Measurements from ENCODE around the gene LEMD3. TPM values are rescaled to one million over a fixed set of nuclear protein-coding genes. Genes with fewer than 3 reads are reported as not detected.
A peak's percentile ranks its signal among the peaks of the same experiment; 100 is the strongest.

LEMD3 gene
- total RNA-seq, 4 donors from 2014 or later = 14.0 to 29.4 (median 14.7) TPM

DNA sequence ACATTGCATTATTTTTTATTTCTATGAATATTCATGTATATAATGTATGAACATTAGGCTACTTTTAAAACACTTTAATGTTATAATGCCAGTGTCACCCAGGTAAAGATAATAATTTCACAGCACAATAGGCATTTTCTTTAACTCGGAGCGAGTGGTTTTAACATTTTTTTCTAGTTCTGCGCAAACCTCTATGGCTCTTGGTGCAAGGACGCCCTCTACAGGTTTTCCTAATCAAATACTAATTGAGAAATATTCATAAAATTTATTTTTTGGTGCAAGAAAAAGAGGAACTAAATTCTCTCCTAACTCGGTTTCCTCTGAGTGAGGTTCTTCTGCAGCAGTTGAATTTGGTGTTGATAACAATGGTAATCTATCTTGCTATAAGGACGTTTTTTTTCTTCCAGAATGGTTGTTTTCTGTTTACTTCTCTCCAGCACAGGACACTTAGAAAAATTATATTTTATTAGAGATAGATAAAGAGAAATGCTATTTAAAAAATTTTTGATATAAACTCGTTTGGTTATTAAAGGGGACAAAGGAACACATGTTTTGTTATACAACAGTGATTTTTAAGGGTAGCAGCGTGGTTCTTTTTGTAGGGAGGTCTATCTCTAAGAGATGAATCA lies 45.8 kb upstream of the LEMD3 start:
- ATAC-seq (no peak), DNase-seq (no peak)
- peaks cover 47 to 52% (median 49%) of the 10 kb centered on the region in 3 donors for H3K27me3 ChIP-seq
- H3K9me3 ChIP-seq = no peaks in the 10 kb centered on the region
- no peak overlapping the region for H3K4me3 ChIP-seq
- H3K36me3 ChIP-seq = no peaks in the 10 kb centered on the region
- in situ Hi-C loops (cut with MboI; ENCODE audit: low sequenced_read_pairs in 4 of 4) (loop anchor here in 2 of 4 donors (25.0 kb wide), 1 partner anchor 236 kb away; no protein-coding TSS in a partner anchor), intact Hi-C loops (cut with DNase I; ENCODE audit: low total_unique reads) (loop anchor here (5.0 kb wide), 1 partner anchor 231 kb away; no protein-coding TSS in a partner anchor)
- TF ChIP-seq POLR2A (IDR thresholded peaks at IDR 0.05) = no peak
- TF ChIP-seq, protein P1, sequence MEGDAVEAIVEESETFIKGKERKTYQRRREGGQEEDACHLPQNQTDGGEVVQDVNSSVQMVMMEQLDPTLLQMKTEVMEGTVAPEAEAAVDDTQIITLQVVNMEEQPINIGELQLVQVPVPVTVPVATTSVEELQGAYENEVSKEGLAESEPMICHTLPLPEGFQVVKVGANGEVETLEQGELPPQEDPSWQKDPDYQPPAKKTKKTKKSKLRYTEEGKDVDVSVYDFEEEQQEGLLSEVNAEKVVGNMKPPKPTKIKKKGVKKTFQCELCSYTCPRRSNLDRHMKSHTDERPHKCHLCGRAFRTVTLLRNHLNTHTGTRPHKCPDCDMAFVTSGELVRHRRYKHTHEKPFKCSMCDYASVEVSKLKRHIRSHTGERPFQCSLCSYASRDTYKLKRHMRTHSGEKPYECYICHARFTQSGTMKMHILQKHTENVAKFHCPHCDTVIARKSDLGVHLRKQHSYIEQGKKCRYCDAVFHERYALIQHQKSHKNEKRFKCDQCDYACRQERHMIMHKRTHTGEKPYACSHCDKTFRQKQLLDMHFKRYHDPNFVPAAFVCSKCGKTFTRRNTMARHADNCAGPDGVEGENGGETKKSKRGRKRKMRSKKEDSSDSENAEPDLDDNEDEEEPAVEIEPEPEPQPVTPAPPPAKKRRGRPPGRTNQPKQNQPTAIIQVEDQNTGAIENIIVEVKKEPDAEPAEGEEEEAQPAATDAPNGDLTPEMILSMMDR (IDR thresholded peaks at IDR 0.05 in 4 of 5, conservative IDR thresholded peaks at IDR 0.05 in 1 of 5) = peak in 2 of 5 experiments; percentile 34 to 46
- H3K27ac ChIP-seq = no peak overlapping the region
- peaks cover 0 to 3% of the 10 kb centered on the region in 2 donors for H3K4me1 ChIP-seq

DNA sequence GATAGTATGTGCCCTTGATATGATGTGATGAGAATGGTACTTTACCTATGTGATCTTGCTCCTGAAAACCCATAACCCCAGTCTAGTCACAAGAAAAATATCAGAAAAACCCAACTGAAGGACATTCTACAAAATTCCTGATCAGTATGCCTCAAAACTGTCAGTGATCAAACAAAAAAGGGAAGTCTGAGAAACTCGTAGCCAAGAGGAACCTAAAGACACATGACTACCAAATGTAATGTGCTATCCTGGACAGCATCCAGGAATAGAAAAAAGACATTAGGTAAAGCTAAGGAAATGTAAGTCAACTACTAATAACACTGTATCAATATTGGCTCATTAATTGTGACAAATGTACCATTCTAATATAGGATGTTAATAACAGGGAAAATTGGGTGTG lies 44.1 kb upstream of the LEMD3 start:
- no peak overlapping the region for H3K4me3 ChIP-seq
- peaks cover 30 to 35% (median 34%) of the 10 kb centered on the region in 3 donors for H3K27me3 ChIP-seq
- intact Hi-C loops (cut with DNase I; ENCODE audit: low total_unique reads) = no loop called here
- H3K36me3 ChIP-seq = no peaks in the 10 kb centered on the region
- peaks cover 0 to 3% of the 10 kb centered on the region in 2 donors for H3K4me1 ChIP-seq
- H3K9me3 ChIP-seq = no peaks in the 10 kb centered on the region
- TF ChIP-seq POLR2A (IDR thresholded peaks at IDR 0.05) = no peak
- TF ChIP-seq, protein P1 (IDR thresholded peaks at IDR 0.05 in 4 of 5, conservative IDR thresholded peaks at IDR 0.05 in 1 of 5) = no peak
- DNase-seq (no peak), ATAC-seq (no peak)
- in situ Hi-C loops (cut with MboI; ENCODE audit: low sequenced_read_pairs in 4 of 4) = no loop called here
- no peak overlapping the region for H3K27ac ChIP-seq

DNA sequence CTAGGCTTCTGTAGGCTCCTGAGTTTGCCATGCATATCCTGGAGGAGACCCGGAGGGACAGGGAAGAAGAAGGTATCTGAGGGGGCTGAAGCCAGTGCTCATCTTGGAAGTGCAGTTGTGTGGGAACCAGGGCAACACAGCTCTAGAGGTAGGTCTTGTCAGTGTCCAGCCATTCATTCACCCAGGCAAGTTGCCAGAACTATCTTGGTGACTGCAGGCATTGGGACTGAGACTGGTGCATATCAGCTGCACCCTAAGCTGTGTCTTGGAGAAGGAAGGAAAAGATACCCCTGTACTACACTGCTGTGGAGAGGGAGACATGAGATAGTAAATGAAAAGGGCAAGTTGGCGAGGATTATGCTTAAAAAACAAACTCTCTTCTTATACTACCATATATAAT lies 43.4 kb upstream of the LEMD3 start:
- ATAC-seq (no peak), DNase-seq (no peak)
- Histone ChIP-seq H3K4me3 (no peak overlapping the region), H3K27ac (no peak overlapping the region), H3K4me1 (peaks cover 0 to 1% of the 10 kb centered on the region in 2 donors), H3K27me3 (peaks cover 23 to 28% (median 27%) of the 10 kb centered on the region in 3 donors), H3K9me3 (no peaks in the 10 kb centered on the region), H3K36me3 (no peaks in the 10 kb centered on the region)
- TF ChIP-seq, protein P1 (IDR thresholded peaks at IDR 0.05 in 4 of 5, conservative IDR thresholded peaks at IDR 0.05 in 1 of 5) = no peak
- no peak for TF ChIP-seq POLR2A (IDR thresholded peaks at IDR 0.05)
- intact Hi-C loops (cut with DNase I; ENCODE audit: low total_unique reads) (no loop called here), in situ Hi-C loops (cut with MboI; ENCODE audit: low sequenced_read_pairs in 4 of 4) (no loop called here)

DNA sequence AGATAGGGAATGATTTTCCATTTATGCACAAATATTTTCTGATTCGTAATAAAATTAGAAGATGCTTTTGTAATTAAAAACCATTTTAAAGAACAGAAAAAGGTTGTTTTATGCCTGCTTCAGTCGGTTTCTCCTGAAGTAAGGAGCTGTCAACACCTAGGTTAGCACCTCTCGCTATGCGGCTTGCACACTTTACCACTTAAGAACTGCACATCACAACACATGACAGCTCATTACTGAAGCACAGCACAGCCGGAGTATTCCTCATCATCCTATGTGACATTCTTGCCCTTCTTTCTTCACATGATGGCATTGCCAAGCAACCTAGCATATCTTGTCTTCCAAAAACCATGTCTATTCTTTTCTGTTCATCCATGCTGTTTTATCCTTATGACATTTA lies 42.9 kb upstream of the LEMD3 start:
- intact Hi-C loops (cut with DNase I; ENCODE audit: low total_unique reads) (no loop called here), in situ Hi-C loops (cut with MboI; ENCODE audit: low sequenced_read_pairs in 4 of 4) (no loop called here)
- Histone ChIP-seq H3K9me3 (no peaks in the 10 kb centered on the region), H3K4me1 (no peaks in the 10 kb centered on the region), H3K4me3 (no peak overlapping the region), H3K27ac (no peak overlapping the region), H3K36me3 (no peaks in the 10 kb centered on the region), H3K27me3 (peaks cover 18 to 23% (median 22%) of the 10 kb centered on the region in 3 donors)
- no peak for DNase-seq
- ATAC-seq = no peak
- TF ChIP-seq POLR2A (IDR thresholded peaks at IDR 0.05) = no peak
- TF ChIP-seq, protein P1 (IDR thresholded peaks at IDR 0.05 in 4 of 5, conservative IDR thresholded peaks at IDR 0.05 in 1 of 5) = no peak
